Type B pancreatic cell (in vitro differentiated cells): ENCODE data around the gene QPCTL. TPM values are rescaled to one million over a fixed set of nuclear protein-coding genes. Genes with fewer than 3 reads are reported as not detected.

ENCODE experiments used
- DNase-seq: peaks from one replicate; pipeline ENCODE4 v3.0.0; 2021; ENCODE audit warnings: mixed read lengths; ENCODE audit not compliant: unreplicated experiment; ENCODE audit errors: extremely low spot score
- H3K27ac Mint-ChIP-seq: 2 replicates; pipeline ENCODE4 v1.8.0; 2021; ENCODE audit warnings: mild to moderate bottlenecking, mixed read lengths
- H3K27me3 Mint-ChIP-seq: 2 replicates; pipeline ENCODE4 v1.8.0; 2021; ENCODE audit warnings: mixed read lengths
- H3K36me3 Mint-ChIP-seq: 2 replicates; pipeline ENCODE4 v1.8.0; 2021; ENCODE audit warnings: mixed read lengths
- H3K4me1 Mint-ChIP-seq: one replicate; pipeline ENCODE4 v1.8.0; 2021; ENCODE audit warnings: mixed read lengths; ENCODE audit not compliant: unreplicated experiment
- H3K4me3 Mint-ChIP-seq: 2 replicates; pipeline ENCODE4 v1.8.0; 2021; ENCODE audit warnings: mild to moderate bottlenecking, mixed read lengths
- H3K9me3 Mint-ChIP-seq: 2 replicates; pipeline ENCODE4 v1.8.0; 2021; ENCODE audit warnings: mixed read lengths
- total RNA-seq: library from RNA; stranded (reverse); gene quantifications from 2 replicates; pipeline ENCODE4 v1.2.1, GENCODE V29; 2021; ENCODE audit warnings: low replicate concordance
- TF ChIP-seq, protein P1 (sequence below): fragments of 200-600 bp; sonication (generic); conservative IDR thresholded peaks from 2 replicates; pipeline ENCODE4 v1.5.0; 2021; ENCODE audit warnings: antibody characterized with exemption, mild to moderate bottlenecking

Gene QPCTL
- total RNA-seq, 1 donor from 2014 or later, result 9.4 TPM

DNA sequence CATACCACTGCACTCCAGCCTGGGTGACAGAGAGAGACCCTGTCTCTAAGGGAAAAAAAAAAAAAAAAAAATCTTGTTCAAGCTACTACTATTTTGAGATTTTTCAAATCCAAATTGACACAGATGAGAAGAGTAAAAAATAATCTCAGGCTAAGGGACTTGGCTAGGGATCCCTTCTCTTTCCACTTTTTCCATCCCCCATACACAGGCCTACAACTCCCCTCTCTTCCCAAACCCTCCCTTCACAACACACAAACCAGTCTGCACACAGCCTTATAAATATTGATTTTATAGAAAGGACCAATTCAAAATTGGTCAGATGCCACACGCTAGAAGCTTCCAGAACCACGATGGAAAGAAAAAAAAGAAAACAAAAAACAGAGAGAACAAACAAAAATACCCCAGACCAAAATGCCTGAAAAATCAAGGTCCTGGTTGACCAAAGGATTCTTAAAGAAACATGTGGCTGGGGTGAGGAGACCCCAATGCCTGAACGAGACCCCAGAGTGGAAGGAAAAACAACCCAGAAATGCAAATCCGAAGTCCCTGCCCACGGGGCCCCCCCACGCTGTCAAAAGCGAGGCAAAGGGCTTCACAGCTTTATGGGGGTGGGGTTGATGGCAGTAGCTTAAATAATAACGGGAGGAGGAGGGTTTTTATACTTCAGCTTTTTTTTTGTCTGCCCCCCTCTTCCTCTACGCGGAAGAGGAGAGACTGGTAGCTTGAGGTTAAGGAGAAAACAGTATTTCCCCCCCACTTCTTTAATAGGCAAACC is 18.1 kb downstream of the QPCTL start:
- Mint-ChIP-seq H3K9me3 (no peaks in the 10 kb centered on the region), H3K27me3 (no peaks in the 10 kb centered on the region), H3K27ac (peak overlapping the region; percentile 43), H3K4me3 (no peak overlapping the region), H3K36me3 (peaks cover 5% of the 10 kb centered on the region), H3K4me1 (peaks cover 11% of the 10 kb centered on the region)
- DNase-seq, result no peak
- TF ChIP-seq, protein P1, sequence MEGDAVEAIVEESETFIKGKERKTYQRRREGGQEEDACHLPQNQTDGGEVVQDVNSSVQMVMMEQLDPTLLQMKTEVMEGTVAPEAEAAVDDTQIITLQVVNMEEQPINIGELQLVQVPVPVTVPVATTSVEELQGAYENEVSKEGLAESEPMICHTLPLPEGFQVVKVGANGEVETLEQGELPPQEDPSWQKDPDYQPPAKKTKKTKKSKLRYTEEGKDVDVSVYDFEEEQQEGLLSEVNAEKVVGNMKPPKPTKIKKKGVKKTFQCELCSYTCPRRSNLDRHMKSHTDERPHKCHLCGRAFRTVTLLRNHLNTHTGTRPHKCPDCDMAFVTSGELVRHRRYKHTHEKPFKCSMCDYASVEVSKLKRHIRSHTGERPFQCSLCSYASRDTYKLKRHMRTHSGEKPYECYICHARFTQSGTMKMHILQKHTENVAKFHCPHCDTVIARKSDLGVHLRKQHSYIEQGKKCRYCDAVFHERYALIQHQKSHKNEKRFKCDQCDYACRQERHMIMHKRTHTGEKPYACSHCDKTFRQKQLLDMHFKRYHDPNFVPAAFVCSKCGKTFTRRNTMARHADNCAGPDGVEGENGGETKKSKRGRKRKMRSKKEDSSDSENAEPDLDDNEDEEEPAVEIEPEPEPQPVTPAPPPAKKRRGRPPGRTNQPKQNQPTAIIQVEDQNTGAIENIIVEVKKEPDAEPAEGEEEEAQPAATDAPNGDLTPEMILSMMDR, result no peak

DNA sequence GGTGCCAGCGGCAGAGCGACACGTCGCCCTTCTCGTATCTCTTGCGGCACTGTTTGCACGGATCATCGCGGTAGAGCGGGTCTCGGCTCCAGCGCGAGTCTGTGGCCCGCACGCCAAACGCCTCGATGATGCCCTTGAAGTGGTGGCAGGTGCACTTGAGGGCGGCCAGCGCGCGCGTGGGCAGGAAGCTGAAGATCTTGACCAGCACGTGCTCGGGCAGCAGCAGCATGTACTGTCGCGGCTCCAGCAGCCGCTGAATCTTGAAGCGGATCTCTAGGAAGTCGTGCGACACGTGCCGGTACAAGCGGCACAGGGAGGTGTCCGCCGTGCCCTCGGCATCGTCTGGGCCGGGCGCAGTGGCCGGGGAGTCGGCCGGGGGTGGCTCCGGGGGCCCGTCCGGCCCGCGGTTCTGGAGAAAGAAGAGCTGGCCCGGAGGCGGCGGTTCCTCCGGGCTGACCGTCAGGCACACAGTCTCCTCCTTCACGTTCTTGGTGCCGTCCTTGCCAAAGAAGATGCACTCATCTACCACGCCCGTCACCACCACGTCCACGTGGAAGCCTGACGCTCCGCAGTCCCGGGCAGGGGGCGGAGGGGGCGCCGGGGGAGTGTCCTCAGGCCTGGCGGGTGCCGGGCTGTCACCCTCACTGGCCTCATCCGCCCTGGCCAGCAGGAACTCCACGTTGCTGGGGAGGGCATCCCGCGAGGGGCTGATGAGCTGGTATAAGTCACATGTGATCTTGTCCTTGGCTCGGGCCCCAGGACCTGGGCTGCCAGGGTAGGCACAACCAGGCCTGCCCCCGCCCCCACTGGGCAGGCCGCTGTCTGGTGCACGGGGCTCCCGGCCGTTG is 19.6 kb downstream of the QPCTL start:
- Mint-ChIP-seq H3K36me3 (peaks cover 5% of the 10 kb centered on the region), H3K9me3 (no peaks in the 10 kb centered on the region), H3K4me1 (peaks cover 22% of the 10 kb centered on the region), H3K27me3 (no peaks in the 10 kb centered on the region), H3K27ac (no peak overlapping the region), H3K4me3 (no peak overlapping the region)
- no peak for DNase-seq
- TF ChIP-seq, protein P1, result no peak

DNA sequence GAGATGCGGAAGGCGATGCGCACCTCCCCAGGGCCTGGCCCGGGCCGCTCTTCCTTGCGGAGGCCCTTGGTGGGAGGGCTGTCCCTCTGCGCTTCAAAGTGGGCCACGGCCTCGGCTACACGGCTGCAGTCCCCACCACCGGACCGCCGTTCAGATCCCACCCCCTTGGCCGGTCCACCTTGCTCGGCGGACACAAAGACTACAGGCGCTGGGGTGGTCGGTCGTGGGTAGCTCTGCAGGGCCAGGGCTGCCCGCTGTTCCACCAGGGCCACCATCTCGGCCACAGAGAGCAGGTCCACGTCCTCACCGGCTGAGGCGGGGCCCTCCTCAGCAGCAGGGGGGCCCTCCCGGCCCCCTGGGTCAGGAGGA is 20.2 kb downstream of the QPCTL start:
- Mint-ChIP-seq H3K36me3 (peaks cover 5% of the 10 kb centered on the region), H3K27me3 (no peaks in the 10 kb centered on the region), H3K4me3 (no peak overlapping the region), H3K4me1 (peaks cover 28% of the 10 kb centered on the region), H3K9me3 (no peaks in the 10 kb centered on the region), H3K27ac (no peak overlapping the region)
- TF ChIP-seq, protein P1, result no peak
- no peak for DNase-seq

DNA sequence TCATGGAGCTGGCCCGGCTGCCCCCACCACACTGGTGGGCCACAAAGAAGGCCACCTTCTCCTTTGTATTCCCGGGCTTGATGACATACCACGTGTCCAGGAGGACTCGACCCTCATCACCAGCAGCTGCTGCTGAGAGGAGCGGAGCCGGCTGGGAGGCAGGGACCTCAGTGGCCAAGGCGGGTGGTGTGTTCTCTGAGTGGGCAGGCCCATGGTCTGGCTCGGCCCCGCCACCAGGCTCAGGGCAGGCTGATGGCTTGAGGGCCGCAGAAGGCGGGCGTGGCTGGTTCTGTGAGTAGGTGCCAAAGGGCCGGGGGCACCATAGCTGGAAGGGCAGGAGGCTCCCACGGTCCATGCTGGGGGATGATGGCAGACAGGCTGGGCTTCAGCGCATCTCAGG is 20.7 kb downstream of the QPCTL start:
- Mint-ChIP-seq H3K27me3 (no peaks in the 10 kb centered on the region), H3K27ac (no peak overlapping the region), H3K9me3 (no peaks in the 10 kb centered on the region), H3K36me3 (peaks cover 5% of the 10 kb centered on the region), H3K4me1 (peaks cover 31% of the 10 kb centered on the region), H3K4me3 (no peak overlapping the region)
- TF ChIP-seq, protein P1, result no peak
- DNase-seq, result no peak

DNA sequence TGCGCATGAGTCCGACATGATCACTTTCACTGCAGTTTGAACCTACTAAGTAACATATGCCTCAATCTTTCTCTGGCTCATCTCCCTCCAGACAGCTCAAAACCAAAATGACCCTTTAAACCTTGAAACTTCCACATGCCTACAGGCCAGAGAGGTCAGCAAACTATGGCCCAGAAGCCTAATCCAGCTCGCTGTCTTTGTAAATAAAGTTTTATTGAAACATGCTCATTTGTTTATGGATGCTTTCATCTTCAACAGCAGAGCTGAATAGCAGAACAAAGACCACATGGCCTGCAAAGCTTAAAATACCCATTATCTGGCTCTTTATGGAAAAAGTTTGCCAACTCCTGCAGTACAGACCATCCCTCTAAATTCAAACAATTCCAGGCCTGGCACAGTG is 22.7 kb downstream of the QPCTL start:
- Mint-ChIP-seq H3K4me1 (peaks cover 38% of the 10 kb centered on the region), H3K27ac (no peak overlapping the region), H3K36me3 (peaks cover 12% of the 10 kb centered on the region), H3K4me3 (no peak overlapping the region), H3K27me3 (no peaks in the 10 kb centered on the region), H3K9me3 (no peaks in the 10 kb centered on the region)
- DNase-seq, result no peak
- TF ChIP-seq, protein P1, result no peak
